HCT116 (cell line): ENCODE results near the gene CRHR2. TPM values are rescaled to one million over a fixed set of nuclear protein-coding genes. Genes with fewer than 3 reads are reported as not detected.

Experiments
- ATAC-seq: fragments of 200-7000 bp; cut with Tn5 transposase; 2 replicates; pipeline ENCODE4 v1.9.1; 2020; ENCODE audit warnings: mild to moderate bottlenecking, moderate library complexity
- BruUV-seq: library from RNA; stranded (reverse); fragments of 400-500 nt; replicated peaks from 2 replicates; lab custom pipeline; 2021; lab: Mats Ljungman, UMichigan
- CTCF ChIA-PET: fragments of 300-600 bp; sonication (Branson Sonifier 250); formaldehyde crosslinking; loops from one replicate; lab custom pipeline; 2021; ENCODE audit warnings: antibody characterized with exemption; lab: Charles Lee
- POLR2A ChIA-PET: fragments of 300-600, 350-600 bp; sonication (Branson Sonifier 250); formaldehyde crosslinking; loops from one replicate; lab custom pipeline; 2021; ENCODE audit warnings: antibody characterized with exemption; lab: Charles Lee
- RAD21 ChIA-PET, 2 experiments: fragments of 300-600 bp; sonication (Branson Sonifier 250); formaldehyde crosslinking; loops; one replicate each; lab custom pipeline; 2023; ENCODE audit warnings: low total read pairs in 2 of 2; ENCODE audit not compliant: uncharacterized antibody in 2 of 2, unreplicated experiment in 2 of 2, low non-redundant PET in 1 of 2; lab: Charles Lee
- DNase-seq: peaks from one replicate; pipeline ENCODE4 v3.0.0-alpha.2; 2010; ENCODE audit warnings: low read depth, low spot score
- H2AFZ ChIP-seq: fragments of 200-600 bp; shearing (Covaris generic), sonication (generic); 2 replicates; pipeline ENCODE4 v1.6.1; 2017; ENCODE audit warnings: low read depth, mixed run types, mixed read lengths, antibody characterized with exemption, low read length; ENCODE audit not compliant: poor library complexity, severe bottlenecking
- H3K27ac ChIP-seq: 2 replicates; pipeline ENCODE4 v1.5.1; 2012; ENCODE audit warnings: low read depth, low read length
- H3K27me3 ChIP-seq: fragments of 200-600 bp; sonication (generic); 2 replicates; pipeline ENCODE4 v1.6.1; 2016; ENCODE audit warnings: mixed run types, low read length, mixed read lengths; ENCODE audit not compliant: insufficient read depth
- H3K36me3 ChIP-seq, 2 experiments: fragments of 200-500 bp in 1 of 2; fragments of 200-600 bp in 1 of 2; sonication (Bioruptor generic) in 1 of 2; sonication (generic) in 1 of 2; 2 replicates each; pipeline versions ENCODE4 v1.5.1 to v1.6.1; 2014 to 2016; ENCODE audit warnings: low read length in 2 of 2, inconsistent platforms in 1 of 2, mixed read lengths in 1 of 2, mixed run types in 1 of 2; ENCODE audit not compliant: insufficient read depth in 2 of 2, control insufficient read depth in 1 of 2
- H3K4me1 ChIP-seq, 2 experiments: fragments of 200-600 bp in 1 of 2; sonication (generic) in 1 of 2; 2 replicates each; pipeline versions ENCODE4 v1.5.1 to v1.6.1; 2012 to 2017; ENCODE audit warnings: low read length in 2 of 2, inconsistent platforms in 1 of 2, mild to moderate bottlenecking in 1 of 2, mixed read lengths in 1 of 2, mixed run types in 1 of 2, moderate library complexity in 1 of 2; ENCODE audit not compliant: insufficient read depth in 2 of 2, control insufficient read depth in 1 of 2
- H3K4me2 ChIP-seq: fragments of 200-600 bp; sonication (generic); 2 replicates; pipeline ENCODE4 v1.6.1; 2017; ENCODE audit warnings: mixed run types, low read length, mixed read lengths
- H3K4me3 ChIP-seq, 2 experiments: fragments of 200-600 bp in 1 of 2; sonication (generic) in 1 of 2; replicated peaks in 1 of 2; 2 replicates each; pipeline ENCODE4 v1.5.1; 2011 to 2016; ENCODE audit warnings: low read length in 2 of 2, control low read depth in 1 of 2, low read depth in 1 of 2, mild to moderate bottlenecking in 1 of 2, mixed read lengths in 1 of 2, mixed run types in 1 of 2
- H3K79me2 ChIP-seq: fragments of 200-600 bp; sonication (generic); 2 replicates; pipeline ENCODE4 v1.6.1; 2017; ENCODE audit warnings: mild to moderate bottlenecking, mixed run types, low read length, moderate library complexity, mixed read lengths; ENCODE audit not compliant: insufficient read depth
- H3K9ac ChIP-seq: fragments of 200-600 bp; sonication (generic); 2 replicates; pipeline ENCODE4 v1.6.1; 2016; ENCODE audit warnings: low read length, mixed read lengths
- H3K9me2 ChIP-seq: fragments of 200-600 bp; sonication (generic), shearing (Covaris generic); 2 replicates; pipeline ENCODE4 v1.6.1; 2017; ENCODE audit warnings: mixed run types, mild to moderate bottlenecking, moderate library complexity; ENCODE audit not compliant: insufficient read depth
- H3K9me3 ChIP-seq, 2 experiments: fragments of 200-500 bp in 1 of 2; fragments of 200-600 bp in 1 of 2; sonication (Bioruptor generic) in 1 of 2; sonication (generic) in 1 of 2; 2 replicates each; pipeline ENCODE4 v1.6.1; 2014 to 2017; ENCODE audit warnings: low read length in 2 of 2, mixed read lengths in 2 of 2, inconsistent platforms in 1 of 2, low read depth in 1 of 2, mild to moderate bottlenecking in 1 of 2, mixed run types in 1 of 2, moderate library complexity in 1 of 2; ENCODE audit not compliant: control insufficient read depth in 1 of 2, insufficient read depth in 1 of 2
- H4K20me1 ChIP-seq: fragments of 200-600 bp; sonication (generic), shearing (Covaris generic); 2 replicates; pipeline ENCODE4 v1.6.1; 2017; ENCODE audit warnings: mixed run types, mild to moderate bottlenecking, moderate library complexity; ENCODE audit not compliant: insufficient read depth
- CBX3 ChIP-seq: IDR thresholded peaks from 2 replicates; pipeline ENCODE4 v1.6.1; 2012; ENCODE audit warnings: low read depth
- CEBPB ChIP-seq: IDR thresholded peaks from 2 replicates; pipeline ENCODE4 v1.6.1; 2012; ENCODE audit warnings: low read depth
- ELF1 ChIP-seq: IDR thresholded peaks from 2 replicates; pipeline ENCODE4 v1.6.1; 2012; ENCODE audit warnings: low read depth, borderline replicate concordance
- EZH2 ChIP-seq: fragments of 200-600 bp; sonication (generic); IDR thresholded peaks from 2 replicates; pipeline ENCODE4 v1.6.1; 2017; ENCODE audit warnings: antibody characterized with exemption, mixed run types
- EZH2phosphoT487 ChIP-seq: fragments of 200-600 bp; IDR thresholded peaks from 2 replicates; pipeline ENCODE4 v1.6.1; 2018; ENCODE audit warnings: antibody characterized with exemption, borderline replicate concordance
- JUND ChIP-seq: IDR thresholded peaks from 2 replicates; pipeline ENCODE4 v1.6.1; 2012
- POLR2A ChIP-seq: IDR thresholded peaks from 2 replicates; pipeline ENCODE4 v1.7.0; 2011; ENCODE audit warnings: borderline replicate concordance; ENCODE audit not compliant: insufficient read depth, insufficient read length; ENCODE audit errors: extremely low read depth
- POLR2AphosphoS5 ChIP-seq: IDR thresholded peaks from 2 replicates; pipeline ENCODE4 v1.6.1; 2011; ENCODE audit warnings: mild to moderate bottlenecking, low read depth, low read length, moderate library complexity
- RAD21 ChIP-seq: IDR thresholded peaks from 2 replicates; pipeline ENCODE4 v1.6.1; 2012; ENCODE audit warnings: low read depth, mild to moderate bottlenecking
- REST ChIP-seq: IDR thresholded peaks from 2 replicates; pipeline ENCODE4 v1.6.1; 2012; ENCODE audit warnings: low read depth
- SIN3A ChIP-seq: IDR thresholded peaks from 2 replicates; pipeline ENCODE4 v1.6.1; 2012; ENCODE audit warnings: low read depth
- SP1 ChIP-seq: IDR thresholded peaks from 2 replicates; pipeline ENCODE4 v1.6.1; 2012; ENCODE audit warnings: low read depth
- SRF ChIP-seq: IDR thresholded peaks from 2 replicates; pipeline ENCODE4 v1.6.1; 2012; ENCODE audit warnings: low read depth
- ZFX ChIP-seq: fragments of 450-650 bp; IDR thresholded peaks from 2 replicates; pipeline ENCODE4 v1.6.1; 2017
- ZNF274 ChIP-seq: fragments of 200-500 bp; sonication (Bioruptor generic); IDR thresholded peaks from 2 replicates; pipeline ENCODE4 v1.6.1; 2014; ENCODE audit warnings: mild to moderate bottlenecking, low read depth, low read length, inconsistent platforms
- intact Hi-C: fragments of 100-400 bp; cut with micrococcal nuclease; formaldehyde crosslinking; loops from 2 replicates; pipeline ENCODE4 v1.10.0; 2022
- total RNA-seq: library from RNA; stranded (reverse); gene quantifications from one replicate; pipeline ENCODE4 v1.2.1, GENCODE V29; 2021; ENCODE audit not compliant: unreplicated experiment
- TF ChIP-seq, protein P1 (sequence below): IDR thresholded peaks from 2 replicates; pipeline ENCODE4 v1.6.1; 2011; ENCODE audit warnings: mild to moderate bottlenecking, low read length, moderate library complexity; ENCODE audit not compliant: insufficient replicate concordance; ENCODE audit errors: extremely low read depth
- TF ChIP-seq, protein P2 (sequence below): IDR thresholded peaks from 2 replicates; pipeline ENCODE4 v1.6.1; 2012

The CRHR2 gene
- total RNA-seq, 1 experiment from 2014 or later = not detected

GRCh38 chr7:30692438-30692837 lies 10.2 kb upstream of the CRHR2 start:
- ChIA-PET RAD21 (no interaction called here), POLR2A (no interaction called here), CTCF (no interaction called here)
- H4K20me1 ChIP-seq = no peaks in the 10 kb centered on the region
- H3K4me2 ChIP-seq = no peak overlapping the region
- H2AFZ ChIP-seq = no peak overlapping the region
- no peak overlapping the region for H3K4me3 ChIP-seq
- H3K9ac ChIP-seq = no peak overlapping the region
- H3K9me3 ChIP-seq = no peaks in the 10 kb centered on the region
- BruUV-seq = no TSS peak
- H3K27me3 ChIP-seq = peaks cover 13% of the 10 kb centered on the region; the same call in 1 of the 2 replicates
- ATAC-seq (no peak), DNase-seq (no peak)
- intact Hi-C loops = no loop called here
- no peaks in the 10 kb centered on the region for H3K9me2 ChIP-seq
- H3K4me1 ChIP-seq = no peaks in the 10 kb centered on the region
- H3K36me3 ChIP-seq = no peaks in the 10 kb centered on the region
- no peak overlapping the region for H3K27ac ChIP-seq
- TF ChIP-seq JUND (no peak), CEBPB (no peak), SIN3A (no peak), POLR2AphosphoS5 (no peak)
- H3K79me2 ChIP-seq = no peaks in the 10 kb centered on the region

DNA sequence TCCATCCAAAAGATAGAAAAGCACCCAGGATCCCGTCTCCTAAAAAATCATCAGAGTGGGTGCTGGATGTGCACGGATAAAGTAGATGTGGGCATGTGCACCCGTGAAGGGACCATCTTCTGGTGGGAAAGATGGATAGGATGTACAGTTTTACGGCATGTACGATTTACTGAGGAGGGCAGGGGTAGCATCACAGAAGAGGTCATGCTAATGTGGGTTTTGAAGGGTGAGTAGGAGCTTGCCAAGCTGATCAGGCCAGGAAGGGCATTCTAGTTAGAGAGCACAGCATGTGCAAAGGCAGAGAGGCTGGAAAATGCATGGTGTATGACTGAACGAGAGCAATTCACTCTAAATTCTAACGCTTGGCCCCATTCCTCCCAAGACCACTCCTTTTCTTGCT lies 7.8 kb upstream of the CRHR2 start:
- Histone ChIP-seq H3K4me1 (no peaks in the 10 kb centered on the region), H3K79me2 (no peaks in the 10 kb centered on the region), H3K9ac (no peak overlapping the region), H3K4me3 (no peak overlapping the region), H3K27me3 (peaks cover 14% of the 10 kb centered on the region; the same call in 1 of the 2 replicates), H3K4me2 (no peak overlapping the region), H3K9me3 (no peaks in the 10 kb centered on the region), H2AFZ (no peak overlapping the region), H4K20me1 (no peaks in the 10 kb centered on the region), H3K9me2 (no peaks in the 10 kb centered on the region), H3K36me3 (no peaks in the 10 kb centered on the region), H3K27ac (no peak overlapping the region)
- ATAC-seq (no peak), DNase-seq (no peak)
- TF ChIP-seq ELF1 (no peak), CBX3 (no peak), SIN3A (no peak), REST (no peak), RAD21 (no peak), POLR2AphosphoS5 (no peak), ZNF274 (no peak), CEBPB (no peak), EZH2 (no peak), SRF (no peak), POLR2A (no peak), ZFX (no peak), EZH2phosphoT487 (no peak), SP1 (no peak)
- TF ChIP-seq, protein P1, sequence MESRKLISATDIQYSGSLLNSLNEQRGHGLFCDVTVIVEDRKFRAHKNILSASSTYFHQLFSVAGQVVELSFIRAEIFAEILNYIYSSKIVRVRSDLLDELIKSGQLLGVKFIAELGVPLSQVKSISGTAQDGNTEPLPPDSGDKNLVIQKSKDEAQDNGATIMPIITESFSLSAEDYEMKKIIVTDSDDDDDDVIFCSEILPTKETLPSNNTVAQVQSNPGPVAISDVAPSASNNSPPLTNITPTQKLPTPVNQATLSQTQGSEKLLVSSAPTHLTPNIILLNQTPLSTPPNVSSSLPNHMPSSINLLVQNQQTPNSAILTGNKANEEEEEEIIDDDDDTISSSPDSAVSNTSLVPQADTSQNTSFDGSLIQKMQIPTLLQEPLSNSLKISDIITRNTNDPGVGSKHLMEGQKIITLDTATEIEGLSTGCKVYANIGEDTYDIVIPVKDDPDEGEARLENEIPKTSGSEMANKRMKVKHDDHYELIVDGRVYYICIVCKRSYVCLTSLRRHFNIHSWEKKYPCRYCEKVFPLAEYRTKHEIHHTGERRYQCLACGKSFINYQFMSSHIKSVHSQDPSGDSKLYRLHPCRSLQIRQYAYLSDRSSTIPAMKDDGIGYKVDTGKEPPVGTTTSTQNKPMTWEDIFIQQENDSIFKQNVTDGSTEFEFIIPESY = no peak
- TF ChIP-seq, protein P2, sequence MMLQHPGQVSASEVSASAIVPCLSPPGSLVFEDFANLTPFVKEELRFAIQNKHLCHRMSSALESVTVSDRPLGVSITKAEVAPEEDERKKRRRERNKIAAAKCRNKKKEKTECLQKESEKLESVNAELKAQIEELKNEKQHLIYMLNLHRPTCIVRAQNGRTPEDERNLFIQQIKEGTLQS = no peak
- ChIA-PET CTCF (no interaction called here), POLR2A (no interaction called here), RAD21 (no interaction called here)
- intact Hi-C loops = no loop called here
- no TSS peak for BruUV-seq
